ENCODE data around the gene ZNF326.
A peak's percentile ranks its signal among the peaks of the same experiment; 100 is the strongest.

ZNF326 gene, protein sequence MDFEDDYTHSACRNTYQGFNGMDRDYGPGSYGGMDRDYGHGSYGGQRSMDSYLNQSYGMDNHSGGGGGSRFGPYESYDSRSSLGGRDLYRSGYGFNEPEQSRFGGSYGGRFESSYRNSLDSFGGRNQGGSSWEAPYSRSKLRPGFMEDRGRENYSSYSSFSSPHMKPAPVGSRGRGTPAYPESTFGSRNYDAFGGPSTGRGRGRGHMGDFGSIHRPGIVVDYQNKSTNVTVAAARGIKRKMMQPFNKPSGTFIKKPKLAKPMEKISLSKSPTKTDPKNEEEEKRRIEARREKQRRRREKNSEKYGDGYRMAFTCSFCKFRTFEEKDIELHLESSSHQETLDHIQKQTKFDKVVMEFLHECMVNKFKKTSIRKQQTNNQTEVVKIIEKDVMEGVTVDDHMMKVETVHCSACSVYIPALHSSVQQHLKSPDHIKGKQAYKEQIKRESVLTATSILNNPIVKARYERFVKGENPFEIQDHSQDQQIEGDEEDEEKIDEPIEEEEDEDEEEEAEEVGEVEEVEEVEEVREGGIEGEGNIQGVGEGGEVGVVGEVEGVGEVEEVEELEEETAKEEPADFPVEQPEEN

DNA sequence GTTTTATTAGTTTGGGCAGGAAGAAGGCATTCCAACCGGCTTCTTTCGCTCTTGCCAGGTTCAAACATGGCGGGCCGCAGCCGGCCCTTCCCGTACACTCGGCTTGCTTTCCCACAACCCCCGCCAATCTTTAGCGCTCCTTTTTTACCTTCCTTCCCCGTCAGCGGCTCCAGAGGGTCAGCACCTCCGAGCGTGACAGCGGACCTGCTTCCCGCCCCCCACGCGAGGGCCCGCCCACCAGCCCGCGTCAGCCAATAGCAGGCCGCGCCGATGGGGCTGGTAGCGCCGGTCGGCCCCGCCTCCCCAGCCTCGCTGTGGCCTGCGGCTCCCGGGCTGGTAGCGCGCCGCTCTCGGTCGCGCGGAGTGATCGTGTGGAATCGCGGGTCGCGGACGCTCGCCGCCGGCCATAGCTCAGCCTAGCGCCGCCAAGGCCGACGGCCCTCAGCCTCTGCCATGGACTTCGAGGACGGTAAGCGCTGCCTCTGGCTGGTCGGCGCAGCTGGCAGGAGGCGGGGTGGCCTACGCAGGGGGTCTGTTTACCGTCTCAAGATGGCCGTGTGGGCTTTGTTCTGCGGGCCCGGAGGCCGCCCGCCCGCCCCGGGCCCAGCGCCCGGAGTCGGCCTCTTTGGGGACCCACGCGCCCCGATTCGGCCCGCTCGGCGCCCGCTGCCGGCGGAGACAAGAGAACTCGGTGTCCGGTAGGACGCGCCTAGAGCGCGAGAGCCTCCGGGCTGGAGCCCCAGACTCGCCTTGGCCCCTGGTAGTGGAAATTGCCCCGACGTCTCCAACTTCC, at the start of gene ZNF326:
TSS of gene ZNF326 (plus strand) at position 306 of the 793 bp plus-strand sequence. CDS start at position 454, 148 bp downstream.
- peak; percentile 90 for DNase-seq

DNA sequence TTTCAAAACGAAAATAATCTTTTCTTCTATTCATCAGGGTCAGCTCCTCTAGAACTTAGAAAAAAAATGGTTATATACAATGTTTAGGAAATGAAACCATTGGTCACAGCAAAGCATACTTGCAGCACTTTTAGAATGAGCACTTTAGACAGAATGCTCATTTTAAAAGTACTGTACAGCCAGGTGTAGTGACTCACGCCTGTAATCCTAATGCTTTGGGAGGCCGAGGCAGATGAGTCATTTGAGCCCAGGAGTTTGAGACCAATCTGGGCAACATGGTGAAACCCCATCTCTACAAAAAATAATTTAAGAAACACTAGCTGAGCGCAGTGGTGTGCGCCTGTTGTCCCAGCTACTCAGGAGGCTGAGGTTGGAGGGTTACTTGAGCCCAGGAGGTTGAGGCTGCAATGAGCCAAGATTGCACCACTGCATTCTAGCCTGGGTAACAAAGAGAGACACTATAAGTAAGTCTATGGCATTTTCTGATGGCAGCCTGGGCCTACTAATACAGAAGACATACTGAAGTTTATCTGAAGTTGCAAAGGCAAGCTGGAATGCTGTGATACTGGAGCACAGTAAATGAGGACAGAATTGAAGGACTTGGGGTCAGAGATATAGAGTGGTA, 48.9 kb upstream of the ZNF326 start:
- no peak for DNase-seq

DNA sequence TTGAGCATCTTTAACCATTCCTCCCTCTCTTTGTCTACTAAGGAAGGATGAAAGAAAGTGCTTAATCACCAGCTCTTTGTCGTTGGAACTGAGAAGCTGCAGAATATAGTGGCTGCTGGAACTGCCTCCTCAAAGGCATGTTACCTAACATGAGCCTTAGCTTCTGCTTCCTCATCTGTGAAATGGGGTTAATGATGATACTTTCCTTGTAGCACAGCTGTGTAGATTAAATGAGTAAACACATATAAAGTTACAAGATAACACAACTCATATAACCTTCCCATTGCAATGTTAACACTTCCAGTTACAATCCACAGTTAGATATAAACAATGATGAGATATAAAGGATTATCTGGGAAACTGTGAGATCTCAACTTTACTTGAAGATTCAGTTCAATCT, 48.4 kb upstream of the ZNF326 start:
- no peak for DNase-seq

DNA sequence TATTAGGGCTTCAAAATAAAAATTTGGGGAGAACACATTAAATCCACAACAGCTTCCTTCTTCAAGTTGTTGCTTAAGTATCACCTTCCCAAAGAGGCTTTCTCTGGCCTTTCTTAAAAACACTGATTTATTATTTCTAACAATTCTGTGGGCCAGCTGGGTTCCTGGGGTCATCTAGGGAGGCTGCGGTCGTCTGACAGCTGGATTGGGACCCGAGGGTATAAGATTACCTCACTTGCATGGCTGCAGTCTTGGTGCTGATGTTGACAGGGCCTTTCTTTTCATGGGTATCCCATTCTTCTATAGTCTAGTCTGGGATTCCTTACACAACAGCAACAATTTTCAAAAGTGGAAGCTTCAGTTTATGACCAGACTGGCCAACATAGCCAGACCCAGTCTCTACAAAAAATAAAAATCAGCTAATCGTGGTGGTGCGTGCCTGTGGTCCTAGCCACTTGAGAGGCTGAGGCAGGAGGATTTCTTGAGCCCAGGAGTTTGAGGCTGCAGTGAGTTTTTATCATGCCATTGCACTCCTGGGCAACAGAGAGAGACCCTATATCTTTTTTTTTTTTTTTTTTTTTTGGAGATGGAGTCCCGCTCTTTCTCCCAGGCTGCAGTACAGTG, 46.1 kb upstream of the ZNF326 start:
- DNase-seq, result no peak

DNA sequence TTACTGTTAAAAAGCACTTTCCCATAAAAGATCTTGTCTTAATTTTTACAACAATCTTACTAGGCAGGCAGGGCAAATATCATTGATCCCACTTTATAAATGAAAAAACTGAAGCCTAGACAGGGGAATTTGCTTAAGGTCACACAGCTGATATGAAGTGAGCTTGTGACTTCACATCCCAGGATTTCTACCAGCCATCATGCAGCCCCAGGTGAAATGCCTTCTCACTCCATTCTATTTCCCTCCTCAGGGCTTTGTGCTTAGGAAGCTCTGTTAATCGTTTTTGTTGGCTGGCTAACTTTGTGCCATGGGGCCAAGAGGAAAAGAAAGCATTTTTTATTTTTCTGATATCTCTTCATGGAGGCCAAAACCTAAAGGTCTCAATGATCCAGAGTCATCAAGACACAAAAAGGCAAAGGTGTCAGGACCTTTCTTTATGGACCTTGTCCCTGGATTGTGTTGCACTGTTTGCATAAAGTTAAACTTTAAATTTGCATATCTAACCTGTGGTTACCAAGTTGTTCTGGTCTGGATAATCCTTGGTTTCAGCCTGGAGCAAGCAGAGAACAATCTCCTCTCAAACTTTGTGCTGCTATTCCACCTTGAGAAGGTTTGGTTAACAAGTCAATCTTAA, 44.8 kb upstream of the ZNF326 start:
- DNase-seq, result no peak

DNA sequence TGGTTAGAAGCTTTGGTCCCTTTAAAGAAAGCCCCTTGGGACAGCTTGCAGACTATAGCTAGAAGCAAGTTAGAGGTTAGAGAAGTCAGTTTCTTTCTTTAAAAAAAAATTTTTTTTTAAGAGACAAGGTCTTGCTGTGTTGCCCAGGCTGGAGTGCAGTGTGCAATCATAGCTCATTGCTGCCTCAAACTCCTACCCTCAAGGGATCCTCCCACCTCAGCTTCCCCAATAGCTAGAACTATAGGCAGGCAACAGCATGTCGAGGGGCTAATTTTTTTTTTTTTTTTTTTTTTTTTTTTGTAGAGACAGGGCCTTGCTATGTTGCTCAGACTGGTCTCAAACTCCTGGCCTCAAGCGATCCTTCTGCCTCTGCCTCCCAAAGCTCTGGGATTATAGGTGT, 44.2 kb upstream of the ZNF326 start:
- DNase-seq, result no peak

DNA sequence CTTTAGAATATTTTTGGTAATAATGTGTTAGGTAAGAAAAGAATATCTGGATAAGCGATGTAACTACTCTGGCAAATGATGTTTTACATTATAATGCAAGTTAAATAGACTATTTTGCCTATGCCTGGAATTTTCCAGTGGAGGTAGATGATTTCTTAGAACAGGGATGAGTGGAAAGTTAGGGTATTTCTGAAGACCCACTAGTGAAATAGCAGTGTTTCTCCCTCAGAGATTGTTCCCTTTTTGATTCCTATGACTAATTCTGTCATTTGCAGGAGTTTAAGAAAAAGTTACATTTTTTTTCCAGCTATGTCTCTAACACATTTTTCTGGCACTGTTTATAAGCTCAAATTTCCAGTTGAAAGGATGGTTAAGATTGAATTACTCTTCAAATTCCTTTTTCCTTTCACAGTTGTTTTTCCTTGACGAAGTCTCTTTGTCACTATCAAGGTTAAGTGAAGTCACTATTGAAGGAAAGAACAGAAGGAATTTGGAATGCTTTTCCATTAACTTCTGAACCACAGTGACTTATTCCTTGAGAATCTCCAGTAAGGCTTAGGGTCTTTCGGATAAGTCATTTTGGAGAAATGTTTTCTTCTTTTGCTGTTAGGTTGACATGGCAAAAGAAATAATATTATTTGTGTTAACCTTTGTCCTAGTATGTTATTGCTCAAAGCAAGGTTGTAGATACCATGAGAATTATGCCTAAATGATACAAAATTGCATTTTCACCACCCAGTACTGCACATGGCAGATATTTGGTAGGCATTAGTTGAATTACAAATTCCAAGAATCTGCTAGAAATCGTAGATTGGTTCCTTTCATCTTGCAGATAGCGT, 42.9 kb upstream of the ZNF326 start:
- DNase-seq, result no peak

DNA sequence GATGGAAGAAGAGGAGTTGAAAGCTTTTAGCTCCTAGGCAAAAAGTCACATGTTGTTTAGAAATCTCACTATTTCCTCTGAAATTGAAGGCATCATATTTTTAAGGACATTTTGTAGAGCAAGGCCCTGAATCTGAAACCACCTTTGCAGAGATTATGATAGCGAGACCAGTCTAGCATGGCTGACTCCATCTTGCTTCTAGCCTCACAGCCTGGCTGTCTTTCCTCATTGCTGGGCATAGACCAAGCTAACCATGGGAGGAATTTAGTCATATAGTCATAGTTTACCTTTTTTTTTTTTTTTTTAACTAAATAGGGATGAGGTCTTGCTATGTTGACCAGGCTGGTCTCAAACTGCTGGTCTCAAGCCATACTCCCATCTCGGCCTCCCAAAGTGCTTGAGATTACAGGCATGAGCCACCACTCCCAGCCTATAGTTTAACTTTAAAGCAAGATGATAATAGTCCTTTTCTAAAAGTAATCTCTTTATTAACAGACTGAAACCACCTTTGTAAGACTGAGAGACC, 42.2 kb upstream of the ZNF326 start:
- no peak for DNase-seq

DNA sequence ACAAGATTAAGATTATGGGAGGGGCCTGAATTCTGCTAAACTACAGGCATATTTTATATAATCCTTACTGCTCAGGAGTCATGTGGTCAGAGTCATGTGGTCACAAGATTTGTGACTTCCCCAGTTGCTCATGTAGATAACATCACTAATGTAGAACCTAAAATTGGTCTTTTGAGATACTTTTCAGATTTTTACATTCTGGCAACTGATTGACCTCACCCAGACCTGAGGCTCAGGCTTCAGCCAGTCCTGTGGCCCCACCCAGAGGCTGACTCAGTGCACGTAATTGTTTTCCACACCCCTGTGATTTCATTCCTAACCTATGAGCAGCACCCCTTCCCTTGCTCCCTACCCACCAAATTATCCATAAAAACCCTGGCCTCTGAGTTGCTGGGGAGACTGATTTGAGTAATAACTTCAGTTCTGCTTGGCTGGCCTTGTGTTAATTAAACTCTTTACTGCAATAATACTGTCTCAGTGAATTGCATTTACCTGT, 41.7 kb upstream of the ZNF326 start:
- DNase-seq, result peak; percentile 35

DNA sequence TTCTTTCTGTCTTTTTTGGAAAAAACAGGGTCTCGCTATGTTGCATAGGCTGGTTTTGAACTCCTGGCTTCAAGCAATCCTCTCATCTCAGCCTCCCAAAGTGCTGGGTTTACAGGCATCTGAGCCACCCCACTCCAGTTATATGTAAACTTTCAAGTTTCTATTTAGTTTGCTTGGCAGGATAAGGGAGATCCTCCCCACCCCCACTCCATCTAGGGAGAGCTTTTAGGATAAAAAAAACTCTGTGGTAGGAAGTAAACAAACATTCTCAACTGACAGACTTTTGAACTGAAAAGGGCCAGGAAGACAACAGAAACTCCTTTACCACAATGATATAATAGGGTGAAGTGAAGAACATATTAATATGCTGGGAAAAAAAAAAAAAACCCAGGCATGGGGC, 41.0 kb upstream of the ZNF326 start:
- DNase-seq, result no peak

DNA sequence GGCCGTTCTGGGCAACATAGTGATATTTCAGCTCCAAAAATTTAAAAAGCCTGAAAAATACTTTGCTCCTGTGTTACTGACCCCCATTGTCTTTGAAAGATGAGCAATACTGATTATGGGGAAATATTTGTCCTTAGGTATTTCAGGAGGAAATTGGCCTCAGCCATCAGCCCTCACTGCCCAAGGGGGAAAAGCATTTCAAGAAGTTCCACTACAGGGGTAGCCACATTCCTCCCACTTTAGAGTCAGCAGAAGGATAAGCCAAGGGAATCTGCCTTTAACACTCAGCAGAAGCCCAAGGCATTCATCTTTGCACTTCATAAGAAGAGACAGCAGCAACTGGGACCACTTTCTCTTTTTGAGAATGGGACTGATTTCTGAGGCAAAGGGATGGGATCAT, 40.5 kb upstream of the ZNF326 start:
- DNase-seq, result no peak

DNA sequence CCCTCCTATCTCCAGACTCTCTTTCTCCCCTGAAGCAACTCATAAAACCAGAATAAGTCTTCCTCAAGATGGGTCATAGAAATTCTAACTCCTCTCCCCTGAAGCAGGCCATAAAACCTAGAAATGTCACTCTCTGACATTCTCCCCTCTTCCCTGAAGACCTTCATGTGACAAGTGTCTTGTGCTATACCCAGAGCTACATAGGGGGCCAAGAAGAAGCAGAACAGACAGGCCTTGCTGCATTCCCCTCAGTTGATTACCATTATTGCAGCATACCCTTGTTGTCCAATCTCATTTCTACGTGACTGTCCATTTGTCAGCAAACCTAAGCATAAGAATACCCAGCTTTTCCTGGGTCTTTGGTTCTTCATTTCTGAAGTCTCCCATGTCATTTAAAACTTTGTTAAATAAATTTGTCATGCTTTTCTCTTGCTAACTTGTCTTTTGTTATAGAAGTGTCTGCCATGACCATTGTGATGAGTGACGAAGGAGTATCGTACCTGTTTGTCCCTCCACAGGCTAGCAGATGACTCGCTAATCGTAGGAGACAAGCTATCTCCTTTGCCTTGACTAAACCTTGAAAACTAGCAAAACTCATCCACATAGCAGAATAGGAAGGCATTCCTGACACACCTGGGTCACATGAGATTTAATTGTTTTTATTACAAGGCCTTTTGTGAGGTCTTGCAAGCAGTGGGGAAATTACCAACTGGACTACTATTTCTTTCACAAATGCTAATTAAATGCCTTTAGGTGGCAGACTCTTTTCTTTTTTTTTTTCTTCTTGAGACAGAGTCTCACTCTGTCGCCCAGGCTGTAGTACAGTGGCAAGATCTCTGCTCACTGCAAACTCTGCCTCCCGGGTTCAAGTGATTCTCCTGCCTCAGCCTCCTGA, 39.4 kb upstream of the ZNF326 start:
- no peak for DNase-seq

DNA sequence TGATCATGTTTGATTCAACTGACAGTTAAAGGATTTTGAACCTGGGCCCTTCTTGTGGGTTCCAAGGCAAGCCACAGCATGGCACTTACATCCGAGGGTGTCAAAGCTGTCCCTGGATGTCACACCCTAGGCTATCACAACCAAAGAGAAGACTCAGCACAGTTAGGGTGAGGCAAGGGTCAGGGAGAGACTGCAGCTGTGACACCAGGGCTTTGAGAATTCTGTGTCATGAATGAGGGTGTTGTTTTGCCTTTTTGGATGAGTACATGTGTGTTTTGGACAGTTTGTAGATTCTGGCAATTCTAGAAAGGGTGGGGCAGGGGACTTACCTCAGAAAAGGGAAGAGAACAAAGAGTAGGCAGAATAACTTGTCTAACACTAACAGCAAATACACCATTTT, 37.8 kb upstream of the ZNF326 start:
- peak; percentile 8 for DNase-seq

DNA sequence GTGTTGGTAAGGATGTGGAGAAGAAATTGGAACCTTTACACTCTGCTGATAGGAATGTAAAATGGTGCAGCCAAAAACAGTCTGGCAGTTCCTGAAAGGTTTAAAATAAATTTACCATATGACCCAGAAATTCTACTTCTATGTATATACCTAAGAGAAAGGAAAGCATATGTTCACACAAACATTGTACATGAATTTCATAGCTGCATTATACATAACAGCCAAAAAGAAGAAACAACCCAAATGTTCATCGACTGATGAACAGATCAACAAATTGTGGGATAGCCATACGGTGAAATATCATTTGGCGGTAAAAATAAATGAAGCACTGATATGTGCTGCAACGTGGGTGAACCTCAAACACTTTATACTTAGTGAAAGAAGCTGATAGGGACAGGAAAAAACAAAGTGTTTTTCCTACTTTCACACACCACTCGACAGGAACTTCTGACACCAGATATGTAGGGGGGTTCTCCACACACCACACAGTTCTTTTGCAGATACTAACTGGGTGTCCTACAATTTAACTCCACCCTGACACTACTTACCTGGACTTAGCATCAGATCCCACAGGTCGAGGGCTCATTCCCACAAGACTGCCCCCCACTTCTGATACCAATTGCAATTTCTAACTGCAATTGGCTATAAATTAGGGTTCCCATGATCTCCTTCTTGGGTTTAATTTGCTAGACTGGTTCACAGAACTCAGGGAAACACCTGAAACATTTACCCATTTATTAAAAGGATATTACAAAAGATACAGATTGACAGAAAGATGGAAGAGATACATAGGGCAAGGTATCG, 35.9 kb upstream of the ZNF326 start:
- no peak for DNase-seq

DNA sequence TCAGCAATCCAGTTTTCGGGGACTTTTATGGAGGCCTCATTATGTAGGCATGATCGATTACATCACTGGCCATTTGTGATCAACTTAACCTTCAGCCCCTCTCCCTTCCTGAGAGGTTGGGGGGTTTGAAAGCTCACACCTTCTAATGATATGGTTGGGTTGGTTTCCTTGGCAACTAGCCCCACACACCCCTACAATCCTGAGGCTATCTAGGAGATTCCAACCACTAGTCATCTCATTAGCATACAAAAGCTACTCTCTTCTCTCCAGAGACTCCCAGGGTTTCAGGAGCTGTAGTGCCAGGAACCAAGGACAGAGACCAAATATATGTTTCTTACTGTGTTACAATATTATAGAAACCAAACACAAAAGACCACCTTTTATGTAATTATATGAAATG, 35.2 kb upstream of the ZNF326 start:
- no peak for DNase-seq

DNA sequence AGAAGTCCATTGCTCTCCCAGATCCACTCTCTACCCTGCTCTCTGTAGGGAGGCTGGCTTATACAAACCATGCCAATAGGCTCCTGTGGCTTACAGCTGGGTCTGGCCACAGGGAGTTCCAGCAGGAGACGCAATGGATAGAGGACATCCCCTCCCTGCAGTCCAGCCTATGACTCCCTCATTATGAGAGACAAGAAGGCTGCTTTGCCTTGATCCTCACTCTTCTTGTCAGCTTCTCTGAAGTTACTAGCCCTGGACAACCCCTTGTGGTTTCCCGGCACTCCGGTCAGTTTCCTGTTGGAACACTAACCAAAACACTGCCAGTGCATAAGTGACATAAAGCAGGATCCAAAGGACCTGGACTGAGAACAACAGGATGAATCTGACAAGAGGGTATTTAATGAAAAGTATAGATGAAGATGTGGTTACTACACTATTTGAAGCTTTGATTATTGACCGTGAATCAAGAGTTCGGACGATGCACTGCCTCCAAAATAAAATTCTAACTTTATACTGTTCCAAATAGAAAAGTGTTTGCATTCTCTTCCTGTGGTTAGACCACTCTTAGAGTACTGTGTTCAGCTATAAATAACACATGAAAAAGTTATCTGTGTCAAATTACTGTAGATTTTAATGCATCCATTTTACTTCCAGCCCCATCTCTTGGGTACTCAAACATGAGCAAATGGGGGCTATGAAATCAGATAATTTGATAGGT, 32.7 kb upstream of the ZNF326 start:
- DNase-seq, result no peak

DNA sequence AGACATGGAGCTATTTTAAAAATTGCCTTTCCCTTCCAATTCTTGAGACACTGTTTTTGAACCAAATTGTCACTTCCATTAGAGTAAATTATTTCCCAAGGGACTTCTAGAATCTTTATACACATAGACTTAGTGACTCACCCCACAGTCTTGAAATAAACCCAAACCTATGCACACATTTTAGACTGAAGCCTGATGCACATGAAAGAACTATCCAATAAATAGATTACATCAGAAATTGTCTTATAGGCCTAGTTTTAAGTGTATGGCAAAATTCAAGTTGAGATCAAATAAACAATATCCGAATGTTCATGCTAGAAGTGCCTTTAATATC, 32.2 kb upstream of the ZNF326 start:
- no peak for DNase-seq

DNA sequence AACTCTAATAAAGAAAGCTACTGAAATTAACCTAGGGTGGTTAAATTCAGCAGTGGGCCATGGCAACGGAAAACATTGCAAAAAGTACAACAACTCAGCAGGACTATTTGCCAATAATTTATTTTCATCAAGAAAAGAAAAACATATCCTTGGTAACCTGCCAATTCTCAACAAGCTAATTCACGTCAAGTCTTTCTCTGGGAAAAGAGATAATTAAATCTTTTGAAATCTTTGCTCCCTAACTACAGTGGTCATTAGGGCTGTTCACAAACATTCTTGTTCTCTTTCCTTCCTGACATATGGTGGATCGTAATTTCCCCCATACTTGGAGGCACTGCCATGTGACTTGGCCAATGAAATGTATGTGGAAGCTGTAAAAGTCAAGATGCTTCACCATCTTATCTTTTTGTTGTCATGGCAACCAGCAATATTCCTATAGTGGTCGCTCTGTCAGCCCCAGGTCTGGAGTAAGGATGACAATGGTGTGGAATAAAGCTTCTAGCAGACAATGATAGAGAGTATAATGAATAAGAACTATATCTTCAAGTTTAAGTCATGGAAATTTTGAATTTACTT, 29.6 kb upstream of the ZNF326 start:
- no peak for DNase-seq

Measured in CD4-positive, alpha-beta T cell treated with Interleukin-4 for 4 hours (primary cell).